Panc1 (cell line): ENCODE results near the gene MAGI2. TPM values are rescaled to one million over a fixed set of nuclear protein-coding genes. Genes with fewer than 3 reads are reported as not detected.
A peak's percentile ranks its signal among the peaks of the same experiment; 100 is the strongest.

Experiments used
- ATAC-seq: fragments of 200-7000 bp; cut with Tn5 transposase; 2 replicates; pipeline ENCODE4 v1.9.1; 2020; ENCODE audit warnings: mild to moderate bottlenecking, moderate library complexity
- BruUV-seq: library from RNA; stranded (reverse); fragments of 400-500 nt; replicated peaks from 2 replicates; lab custom pipeline; 2021; lab: Mats Ljungman, UMichigan
- CTCF ChIA-PET: fragments of 300-600 bp; sonication (Branson Sonifier 250); formaldehyde crosslinking; loops from one replicate; lab custom pipeline; 2022; ENCODE audit warnings: antibody characterized with exemption; lab: Charles Lee
- POLR2A ChIA-PET: fragments of 300-600 bp; sonication (Branson Sonifier 250); formaldehyde crosslinking; loops from one replicate; lab custom pipeline; 2022; ENCODE audit warnings: antibody characterized with exemption; lab: Charles Lee
- DNase-seq: peaks from one replicate; pipeline ENCODE4 v3.0.0-alpha.2; 2010; ENCODE audit warnings: low read depth, low spot score
- H3K27ac ChIP-seq: 2 replicates; pipeline ENCODE4 v1.5.1; 2011; ENCODE audit warnings: mild to moderate bottlenecking, low read length, inconsistent platforms
- H3K27me3 ChIP-seq: fragments of 200-500 bp; sonication (Bioruptor generic); 2 replicates; pipeline ENCODE4 v1.6.0; 2014; ENCODE audit warnings: low read length, inconsistent platforms; ENCODE audit not compliant: control insufficient read depth, insufficient read depth
- H3K36me3 ChIP-seq: fragments of 200-500 bp; sonication (Bioruptor generic); 2 replicates; pipeline ENCODE4 v1.5.1; 2014; ENCODE audit warnings: inconsistent platforms, mild to moderate bottlenecking, low read length, moderate library complexity; ENCODE audit not compliant: control insufficient read depth, insufficient read depth
- H3K4me1 ChIP-seq: 2 replicates; pipeline ENCODE4 v1.5.1; 2011; ENCODE audit warnings: inconsistent platforms, mild to moderate bottlenecking, low read length, moderate library complexity; ENCODE audit not compliant: control insufficient read depth, insufficient read depth
- H3K4me3 ChIP-seq, 2 experiments: 2 replicates each; pipeline ENCODE4 v1.5.1; 2011 to 2012; ENCODE audit warnings: low read depth in 2 of 2, low read length in 2 of 2, mild to moderate bottlenecking in 2 of 2, inconsistent platforms in 1 of 2, moderate library complexity in 1 of 2
- H3K9me3 ChIP-seq: fragments of 200-500 bp; sonication (Bioruptor generic); 2 replicates; pipeline ENCODE4 v1.5.1; 2014; ENCODE audit warnings: low read depth, mild to moderate bottlenecking, inconsistent platforms, low read length, moderate library complexity; ENCODE audit not compliant: control insufficient read depth, insufficient read depth
- POLR2AphosphoS5 ChIP-seq: IDR thresholded peaks from 2 replicates; pipeline ENCODE4 v1.6.1; 2012; ENCODE audit warnings: mild to moderate bottlenecking, low read depth, low read length, moderate library complexity
- SIN3A ChIP-seq: IDR thresholded peaks from 2 replicates; pipeline ENCODE4 v1.6.1; 2012; ENCODE audit warnings: low read depth, mild to moderate bottlenecking, low read length, moderate library complexity, borderline replicate concordance; ENCODE audit not compliant: insufficient read depth
- TCF7L2 ChIP-seq: IDR thresholded peaks from 2 replicates; pipeline ENCODE4 v1.6.1; 2011; ENCODE audit warnings: mild to moderate bottlenecking, low read depth, low read length, inconsistent platforms
- in situ Hi-C: cut with HindIII; loops from 2 replicates; pipeline ENCODE4 v1.10.0; 2016; ENCODE audit warnings: low sequenced_read_pairs, low pct_unique_long_range_greater_than_20kb
- intact Hi-C: fragments of 100-400 bp; cut with micrococcal nuclease; formaldehyde crosslinking; loops from one replicate; pipeline ENCODE4 v1.10.0; 2022; ENCODE audit not compliant: unreplicated experiment
- total RNA-seq: library from RNA; stranded (reverse); gene quantifications from one replicate; pipeline ENCODE4 v1.2.1, GENCODE V29; 2021; ENCODE audit not compliant: unreplicated experiment
- TF ChIP-seq, protein P1 (sequence below): fragments of 450-650 bp; IDR thresholded peaks from 2 replicates; pipeline ENCODE4 v1.5.1; 2017; ENCODE audit warnings: mild to moderate bottlenecking
- TF ChIP-seq, protein P2 (sequence below), 2 experiments: IDR thresholded peaks; 2 replicates each; pipeline ENCODE4 v1.6.1; 2011 to 2012; ENCODE audit warnings: low read depth in 2 of 2, control low read depth in 1 of 2, low read length in 1 of 2, mild to moderate bottlenecking in 1 of 2, moderate library complexity in 1 of 2; ENCODE audit not compliant: insufficient read depth in 1 of 2

MAGI2 gene
- total RNA-seq, 1 experiment from 2014 or later, result 5.4 TPM

DNA sequence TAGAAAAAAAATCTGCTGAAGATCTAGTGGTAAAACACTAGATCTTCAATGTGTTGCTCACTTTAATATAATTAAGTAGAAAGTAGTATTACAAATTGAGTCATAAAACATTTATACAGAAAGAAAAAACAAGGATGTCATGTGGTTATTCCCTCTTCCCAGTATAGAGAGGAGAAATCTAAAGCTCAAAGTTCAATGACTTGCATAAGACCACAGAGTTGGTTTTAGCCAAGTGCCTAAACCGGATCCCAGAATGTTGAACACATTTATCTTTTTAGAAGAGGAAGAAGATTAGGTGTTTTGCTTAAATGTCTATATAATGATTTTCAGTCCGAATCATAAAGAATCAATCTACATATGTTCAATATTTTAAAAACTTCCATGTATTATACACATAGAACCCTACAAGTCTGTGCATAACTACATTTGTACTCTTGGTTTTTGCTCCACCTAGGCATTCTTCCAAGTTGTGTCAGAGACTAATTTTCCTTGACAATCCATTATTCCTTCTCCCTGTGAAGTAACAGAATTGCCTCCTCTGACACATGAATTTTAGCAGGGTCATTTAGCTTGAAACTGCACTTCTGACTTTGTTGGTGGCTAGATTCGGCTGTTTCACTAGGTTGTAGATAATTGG is 389.2 kb downstream of the MAGI2 start:
- CTCF ChIA-PET, result no interaction called here
- DNase-seq, result no peak

DNA sequence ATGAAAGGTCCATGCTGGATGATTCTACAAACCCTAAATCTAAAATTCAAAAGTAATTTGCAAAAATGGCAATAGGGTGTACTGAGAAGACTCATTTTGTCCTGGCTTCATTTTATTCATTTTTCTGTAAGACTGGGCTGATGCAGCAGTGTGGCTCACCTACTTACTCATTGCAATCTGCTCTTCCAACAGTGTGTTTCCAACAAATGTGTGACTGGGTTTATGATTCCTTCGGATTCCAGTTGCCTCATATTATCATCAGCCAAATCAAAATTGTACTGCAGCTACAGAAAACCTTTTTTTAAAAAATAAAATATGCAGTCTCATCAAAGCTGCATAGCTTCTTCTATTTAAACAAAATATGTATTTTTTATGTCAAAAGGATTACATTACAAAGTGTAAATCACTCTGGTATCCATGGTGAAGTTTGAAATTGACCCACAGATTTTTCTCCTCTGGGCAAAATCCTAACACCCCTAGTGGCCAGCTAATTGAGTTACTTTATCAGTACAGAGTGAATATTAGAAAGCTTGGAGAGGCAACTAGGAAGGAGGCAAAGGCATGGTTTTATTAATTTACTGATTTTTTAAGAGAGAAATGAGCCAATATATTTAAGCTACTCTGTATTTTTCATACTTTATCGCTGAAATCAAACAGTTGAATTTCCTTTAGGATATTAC is 390.3 kb downstream of the MAGI2 start:
- CTCF ChIA-PET, result no interaction called here
- Histone ChIP-seq H3K4me3 (no peak overlapping the region), H3K4me1 (no peaks in the 10 kb centered on the region), H3K27me3 (no peaks in the 10 kb centered on the region), H3K36me3 (no peaks in the 10 kb centered on the region), H3K9me3 (no peaks in the 10 kb centered on the region), H3K27ac (no peak overlapping the region)
- POLR2A ChIA-PET, result no interaction called here
- no peak for DNase-seq
- TF ChIP-seq POLR2AphosphoS5, result no peak
- TF ChIP-seq, protein P1, sequence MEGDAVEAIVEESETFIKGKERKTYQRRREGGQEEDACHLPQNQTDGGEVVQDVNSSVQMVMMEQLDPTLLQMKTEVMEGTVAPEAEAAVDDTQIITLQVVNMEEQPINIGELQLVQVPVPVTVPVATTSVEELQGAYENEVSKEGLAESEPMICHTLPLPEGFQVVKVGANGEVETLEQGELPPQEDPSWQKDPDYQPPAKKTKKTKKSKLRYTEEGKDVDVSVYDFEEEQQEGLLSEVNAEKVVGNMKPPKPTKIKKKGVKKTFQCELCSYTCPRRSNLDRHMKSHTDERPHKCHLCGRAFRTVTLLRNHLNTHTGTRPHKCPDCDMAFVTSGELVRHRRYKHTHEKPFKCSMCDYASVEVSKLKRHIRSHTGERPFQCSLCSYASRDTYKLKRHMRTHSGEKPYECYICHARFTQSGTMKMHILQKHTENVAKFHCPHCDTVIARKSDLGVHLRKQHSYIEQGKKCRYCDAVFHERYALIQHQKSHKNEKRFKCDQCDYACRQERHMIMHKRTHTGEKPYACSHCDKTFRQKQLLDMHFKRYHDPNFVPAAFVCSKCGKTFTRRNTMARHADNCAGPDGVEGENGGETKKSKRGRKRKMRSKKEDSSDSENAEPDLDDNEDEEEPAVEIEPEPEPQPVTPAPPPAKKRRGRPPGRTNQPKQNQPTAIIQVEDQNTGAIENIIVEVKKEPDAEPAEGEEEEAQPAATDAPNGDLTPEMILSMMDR, result peak; percentile 28; the same call in 1 of the 2 replicates
- no TSS peak for BruUV-seq
- in situ Hi-C loops, result no loop called here
- intact Hi-C loops, result no loop called here
- no peak for ATAC-seq

More for the DNA sequence above, 389.2 kb downstream of the MAGI2 start:
- no peak for ATAC-seq
- POLR2A ChIA-PET, result no interaction called here
- BruUV-seq, result no TSS peak
- no peaks in the 10 kb centered on the region for H3K27me3 ChIP-seq
- no peaks in the 10 kb centered on the region for H3K4me1 ChIP-seq
- intact Hi-C loops, result no loop called here
- H3K36me3 ChIP-seq, result no peaks in the 10 kb centered on the region
- H3K9me3 ChIP-seq, result no peaks in the 10 kb centered on the region
- H3K4me3 ChIP-seq, result no peak overlapping the region
- in situ Hi-C loops, result no loop called here
- no peak overlapping the region for H3K27ac ChIP-seq
- no peak for TF ChIP-seq TCF7L2
- TF ChIP-seq, protein P2, sequence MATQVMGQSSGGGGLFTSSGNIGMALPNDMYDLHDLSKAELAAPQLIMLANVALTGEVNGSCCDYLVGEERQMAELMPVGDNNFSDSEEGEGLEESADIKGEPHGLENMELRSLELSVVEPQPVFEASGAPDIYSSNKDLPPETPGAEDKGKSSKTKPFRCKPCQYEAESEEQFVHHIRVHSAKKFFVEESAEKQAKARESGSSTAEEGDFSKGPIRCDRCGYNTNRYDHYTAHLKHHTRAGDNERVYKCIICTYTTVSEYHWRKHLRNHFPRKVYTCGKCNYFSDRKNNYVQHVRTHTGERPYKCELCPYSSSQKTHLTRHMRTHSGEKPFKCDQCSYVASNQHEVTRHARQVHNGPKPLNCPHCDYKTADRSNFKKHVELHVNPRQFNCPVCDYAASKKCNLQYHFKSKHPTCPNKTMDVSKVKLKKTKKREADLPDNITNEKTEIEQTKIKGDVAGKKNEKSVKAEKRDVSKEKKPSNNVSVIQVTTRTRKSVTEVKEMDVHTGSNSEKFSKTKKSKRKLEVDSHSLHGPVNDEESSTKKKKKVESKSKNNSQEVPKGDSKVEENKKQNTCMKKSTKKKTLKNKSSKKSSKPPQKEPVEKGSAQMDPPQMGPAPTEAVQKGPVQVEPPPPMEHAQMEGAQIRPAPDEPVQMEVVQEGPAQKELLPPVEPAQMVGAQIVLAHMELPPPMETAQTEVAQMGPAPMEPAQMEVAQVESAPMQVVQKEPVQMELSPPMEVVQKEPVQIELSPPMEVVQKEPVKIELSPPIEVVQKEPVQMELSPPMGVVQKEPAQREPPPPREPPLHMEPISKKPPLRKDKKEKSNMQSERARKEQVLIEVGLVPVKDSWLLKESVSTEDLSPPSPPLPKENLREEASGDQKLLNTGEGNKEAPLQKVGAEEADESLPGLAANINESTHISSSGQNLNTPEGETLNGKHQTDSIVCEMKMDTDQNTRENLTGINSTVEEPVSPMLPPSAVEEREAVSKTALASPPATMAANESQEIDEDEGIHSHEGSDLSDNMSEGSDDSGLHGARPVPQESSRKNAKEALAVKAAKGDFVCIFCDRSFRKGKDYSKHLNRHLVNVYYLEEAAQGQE (IDR thresholded peaks at IDR 0.05; ENCODE audit: insufficient read depth in 1 of 2, low read depth in 2 of 2, low read length in 1 of 2), result no peak
- TF ChIP-seq, protein P1, result no peak
- TF ChIP-seq POLR2AphosphoS5, result no peak
- no peak for TF ChIP-seq SIN3A
